ENCODE measurements around the gene GDPD3. TPM values are rescaled to one million over a fixed set of nuclear protein-coding genes. Genes with fewer than 3 reads are reported as not detected.

Gene GDPD3
- total and polyA plus RNA-seq, 2 of the 13 experiments (the other 11 are each of a cell fraction or from before 2014, with no cell fraction given): 18.7 to 20.6 TPM

GRCh38 chr16:30149250-30149930, 36.1 kb upstream of the GDPD3 start:
- Histone ChIP-seq H3K9me3 (ENCODE audit: low read length) (peaks cover 13% of the 10 kb centered on the region), H3K27me3 (ENCODE audit: control insufficient read depth in 1 of 2, insufficient read depth in 2 of 2, low read length in 2 of 2) (no peaks in the 10 kb centered on the region), H3K27ac (ENCODE audit: extremely low read length, insufficient read depth, low read length) (no peak overlapping the region), H3K4me3 (replicated peaks in 1 of 3; ENCODE audit: insufficient read depth in 1 of 3, low read depth in 2 of 3, low read length in 3 of 3) (no peak overlapping the region), H4K20me1 (ENCODE audit: insufficient read depth, low read length) (no peaks in the 10 kb centered on the region), H3K9ac (ENCODE audit: insufficient read depth, low read depth, low read length) (no peak overlapping the region), H3K4me2 (ENCODE audit: low read depth, low read length) (no peak overlapping the region), H3K79me2 (ENCODE audit: insufficient read depth, low read length) (no peaks in the 10 kb centered on the region), H3K36me3 (replicated peaks in 1 of 2; ENCODE audit: control insufficient read depth in 1 of 2, insufficient read depth in 2 of 2, low read length in 2 of 2) (no peaks in the 10 kb centered on the region), H3K4me1 (ENCODE audit: insufficient read depth, low read length) (peaks cover 22% of the 10 kb centered on the region), H2AFZ (ENCODE audit: low read length) (no peak overlapping the region)
- BruUV-seq (replicated peaks): no TSS peak
- in situ Hi-C loops (cut with HindIII; ENCODE audit: extremely low pct_ligation_motif_present, low pct_unique_long_range_greater_than_20kb) (no loop called here), intact Hi-C loops (cut with micrococcal nuclease; ENCODE audit: unreplicated experiment) (no loop called here)
- TF ChIP-seq ZNF615 (CRISPR knock-in tag; IDR thresholded peaks at IDR 0.05; ENCODE audit: borderline replicate concordance) (no peak), ZNF468 (CRISPR knock-in tag; IDR thresholded peaks at IDR 0.05) (no peak), ZNF530 (CRISPR knock-in tag; IDR thresholded peaks at IDR 0.05; ENCODE audit: low read depth) (no peak), PRDM15 (CRISPR knock-in tag; IDR thresholded peaks at IDR 0.05) (no peak), PBX3 (CRISPR knock-in tag; IDR thresholded peaks at IDR 0.05; ENCODE audit: borderline replicate concordance) (no peak), POLR2G (IDR thresholded peaks at IDR 0.05; ENCODE audit: low read depth, low read length) (no peak), ZNF570 (CRISPR knock-in tag; IDR thresholded peaks at IDR 0.05; ENCODE audit: borderline replicate concordance) (no peak), SIX4 (CRISPR knock-in tag; IDR thresholded peaks at IDR 0.05) (no peak), AGO2 (optimal IDR thresholded peaks at IDR 0.05; ENCODE audit: low read depth, low read length) (no peak), SMAD3 (CRISPR knock-in tag; IDR thresholded peaks at IDR 0.05) (no peak), HOXA3 (CRISPR knock-in tag; IDR thresholded peaks at IDR 0.05) (no peak), TERF1 (CRISPR knock-in tag; IDR thresholded peaks at IDR 0.05) (no peak), NONO (IDR thresholded peaks at IDR 0.05) (no peak), NONO (CRISPR knock-in tag; conservative IDR thresholded peaks at IDR 0.05) (no peak), NFRKB (IDR thresholded peaks at IDR 0.05) (no peak), FOXK2 (IDR thresholded peaks at IDR 0.05) (no peak), FOXJ3 (CRISPR knock-in tag; IDR thresholded peaks at IDR 0.05; ENCODE audit: borderline replicate concordance) (no peak), ZNF274 (CRISPR knock-in tag; IDR thresholded peaks at IDR 0.05) (no peak), RBAK (CRISPR knock-in tag; IDR thresholded peaks at IDR 0.05) (no peak), MED8 (CRISPR knock-in tag; IDR thresholded peaks at IDR 0.05; ENCODE audit: insufficient replicate concordance) (no peak), ZNF10 (CRISPR knock-in tag; IDR thresholded peaks at IDR 0.05; ENCODE audit: borderline replicate concordance, low read depth) (no peak)
- no peak for DNase-seq (ENCODE audit: low spot score)
- ChIA-PET CTCF (ENCODE audit: low intra/inter-chr PET ratio, low total read pairs) (no interaction called here), POLR2A (interaction anchor here (1.8 kb wide), 1 partner anchor 9 kb away, joined by 12 read pairs; no protein-coding TSS in a partner anchor)
- no peak for FAIRE-seq
- no peak for ATAC-seq
- WGBS (ENCODE audit: low lambda C conversion rate): 57% methylated on average over 5 of the region's 5 CpGs

Measured in HepG2 (cell line).